Measurements from ENCODE around the gene ZEB1. TPM values are rescaled to one million over a fixed set of nuclear protein-coding genes. Genes with fewer than 3 reads are reported as not detected.
"Not testable (repeated sequence)": the region's sequence is repeated elsewhere in the genome, so short reads cannot be mapped to it uniquely, and the experiment has no call there.

The ZEB1 gene
- total and polyA plus RNA-seq, 2 donors (not counting 1 experiment from before 2014, with no cell fraction given) = 73.7 to 221 TPM

GRCh38 chr10:31358688-31359330 lies 39.8 kb downstream of the ZEB1 start:
- peaks cover 2% of the 10 kb centered on the region for H4K20me1 ChIP-seq (ENCODE audit: control insufficient read depth, extremely low read depth, insufficient read depth, low read length)
- no peaks in the 10 kb centered on the region for H3K27me3 ChIP-seq (ENCODE audit: control insufficient read depth, insufficient read depth, low read length)
- TF ChIP-seq CTCF (conservative IDR thresholded peaks at IDR 0.05 in 1 of 2, IDR thresholded peaks at IDR 0.05 in 1 of 2; ENCODE audit: low read depth in 1 of 2, low read length in 2 of 2) = no peak
- TF ChIP-seq EZH2 (IDR thresholded peaks at IDR 0.05; ENCODE audit: low read length, missing control alignments) = no peak
- no peak overlapping the region for H2AFZ ChIP-seq (ENCODE audit: low read length)
- H3K9me3 ChIP-seq (ENCODE audit: control insufficient read depth, insufficient read depth, low read depth, low read length) = no peaks in the 10 kb centered on the region
- H3K9ac ChIP-seq (ENCODE audit: insufficient read depth, low read length) = no peak overlapping the region
- H3K79me2 ChIP-seq (ENCODE audit: control insufficient read depth, insufficient read depth, low read length) = peaks cover 93% of the 10 kb centered on the region
- H3K4me3 ChIP-seq (replicated peaks in 1 of 4; ENCODE audit: control extremely low read depth in 1 of 4, insufficient read depth in 1 of 4, low read depth in 3 of 4, low read length in 4 of 4) = no peak overlapping the region
- no peak overlapping the region for H3K4me2 ChIP-seq (ENCODE audit: extremely low read depth, insufficient read depth, low read length)
- peaks cover 3% of the 10 kb centered on the region for H3K4me1 ChIP-seq (ENCODE audit: control insufficient read depth, extremely low read depth, insufficient read depth, low read length)
- peak; percentile 51 to 62 for DNase-seq (ENCODE audit: low read depth in 2 of 2)
- H3K27ac ChIP-seq (ENCODE audit: insufficient read depth, low read length) = no peak overlapping the region
- H3K36me3 ChIP-seq (ENCODE audit: control insufficient read depth, insufficient read depth, low read length) = peaks cover 4% of the 10 kb centered on the region

GRCh38 chr10:31359979-31360378 lies 41.0 kb downstream of the ZEB1 start:
- H3K4me1 ChIP-seq (ENCODE audit: control insufficient read depth, extremely low read depth, insufficient read depth, low read length) = peaks cover 3% of the 10 kb centered on the region
- no peak overlapping the region for H3K9ac ChIP-seq (ENCODE audit: insufficient read depth, low read length)
- TF ChIP-seq CTCF (conservative IDR thresholded peaks at IDR 0.05 in 1 of 2, IDR thresholded peaks at IDR 0.05 in 1 of 2; ENCODE audit: low read depth in 1 of 2, low read length in 2 of 2) (no peak), EZH2 (IDR thresholded peaks at IDR 0.05; ENCODE audit: low read length, missing control alignments) (no peak)
- DNase-seq (ENCODE audit: low read depth in 2 of 2) = peak; percentile 15 to 42
- no peak overlapping the region for H3K4me3 ChIP-seq (replicated peaks in 1 of 4; ENCODE audit: control extremely low read depth in 1 of 4, insufficient read depth in 1 of 4, low read depth in 3 of 4, low read length in 4 of 4)
- H3K36me3 ChIP-seq (ENCODE audit: control insufficient read depth, insufficient read depth, low read length) = peaks cover 4% of the 10 kb centered on the region
- H4K20me1 ChIP-seq (ENCODE audit: control insufficient read depth, extremely low read depth, insufficient read depth, low read length) = peaks cover 2% of the 10 kb centered on the region
- H2AFZ ChIP-seq (ENCODE audit: low read length) = no peak overlapping the region
- H3K9me3 ChIP-seq (ENCODE audit: control insufficient read depth, insufficient read depth, low read depth, low read length) = no peaks in the 10 kb centered on the region
- no peaks in the 10 kb centered on the region for H3K27me3 ChIP-seq (ENCODE audit: control insufficient read depth, insufficient read depth, low read length)
- H3K79me2 ChIP-seq (ENCODE audit: control insufficient read depth, insufficient read depth, low read length) = peaks cover 91% of the 10 kb centered on the region
- no peak overlapping the region for H3K4me2 ChIP-seq (ENCODE audit: extremely low read depth, insufficient read depth, low read length)
- no peak overlapping the region for H3K27ac ChIP-seq (ENCODE audit: insufficient read depth, low read length)

GRCh38 chr10:31361475-31361874 lies 42.5 kb downstream of the ZEB1 start:
- not testable (repeated sequence) for DNase-seq (ENCODE audit: low read depth in 2 of 2); H3K4me2 ChIP-seq (ENCODE audit: extremely low read depth, insufficient read depth, low read length); H3K4me3 ChIP-seq (replicated peaks in 1 of 4; ENCODE audit: control extremely low read depth in 1 of 4, insufficient read depth in 1 of 4, low read depth in 3 of 4, low read length in 4 of 4); H4K20me1 ChIP-seq (ENCODE audit: control insufficient read depth, extremely low read depth, insufficient read depth, low read length); H3K4me1 ChIP-seq (ENCODE audit: control insufficient read depth, extremely low read depth, insufficient read depth, low read length); H3K27me3 ChIP-seq (ENCODE audit: control insufficient read depth, insufficient read depth, low read length); H3K36me3 ChIP-seq (ENCODE audit: control insufficient read depth, insufficient read depth, low read length); H3K27ac ChIP-seq (ENCODE audit: insufficient read depth, low read length); H3K9me3 ChIP-seq (ENCODE audit: control insufficient read depth, insufficient read depth, low read depth, low read length); H3K9ac ChIP-seq (ENCODE audit: insufficient read depth, low read length); H2AFZ ChIP-seq (ENCODE audit: low read length)
- peaks cover 88% of the 10 kb centered on the region for H3K79me2 ChIP-seq (ENCODE audit: control insufficient read depth, insufficient read depth, low read length)

All from fibroblast of lung (primary cell).